PC-9 (cell line): ENCODE results near the gene ZNRF1. TPM values are rescaled to one million over a fixed set of nuclear protein-coding genes. Genes with fewer than 3 reads are reported as not detected.

Experiments used
- BruUV-seq: library from RNA; stranded (reverse); fragments of 400-500 nt; replicated peaks from 2 replicates; lab custom pipeline; 2021; lab: Mats Ljungman, UMichigan
- CTCF ChIA-PET: fragments of 300-600 bp; sonication (Branson Sonifier 250); formaldehyde crosslinking; loops from one replicate; lab custom pipeline; 2022; ENCODE audit warnings: antibody characterized with exemption; lab: Charles Lee
- POLR2A ChIA-PET: fragments of 300-600 bp; sonication (Branson Sonifier 250); formaldehyde crosslinking; loops from one replicate; lab custom pipeline; 2022; ENCODE audit warnings: antibody characterized with exemption; ENCODE audit not compliant: unreplicated experiment; lab: Charles Lee
- DNase-seq, 2 experiments: peaks; one replicate each; pipeline versions ENCODE4 v3.0.0 to v3.0.0-alpha.2; 2015 to 2022; ENCODE audit warnings: mixed read lengths in 1 of 2
- H2AFZ ChIP-seq: fragments of 200-600 bp; sonication (generic); 2 replicates; pipeline ENCODE4 v1.8.1; 2017; ENCODE audit warnings: antibody characterized with exemption
- H3F3A ChIP-seq: fragments of 200-600 bp; sonication (generic); 2 replicates; pipeline ENCODE4 v1.8.1; 2017; ENCODE audit warnings: antibody characterized with exemption, mild to moderate bottlenecking, low read depth; ENCODE audit not compliant: insufficient read depth
- H3K27ac ChIP-seq: fragments of 200-600 bp; sonication (generic); 2 replicates; pipeline ENCODE4 v1.6.1; 2016; ENCODE audit warnings: mixed run types
- H3K27me3 ChIP-seq: fragments of 200-600 bp; sonication (generic); 2 replicates; pipeline ENCODE4 v1.6.1; 2016; ENCODE audit warnings: low read depth, mixed run types; ENCODE audit not compliant: insufficient read depth
- H3K36me3 ChIP-seq: fragments of 200-600 bp; sonication (generic); 2 replicates; pipeline ENCODE4 v1.6.1; 2016; ENCODE audit warnings: low read depth, mixed run types
- H3K4me1 ChIP-seq: fragments of 200-600 bp; sonication (generic); replicated peaks from 2 replicates; pipeline ENCODE4 v1.6.1; 2016; ENCODE audit warnings: mixed run types; ENCODE audit not compliant: insufficient read depth
- H3K4me2 ChIP-seq: fragments of 200-600 bp; sonication (generic); 2 replicates; pipeline ENCODE4 v1.6.1; 2017; ENCODE audit warnings: mixed run types
- H3K4me3 ChIP-seq: fragments of 200-600 bp; sonication (generic); 2 replicates; pipeline ENCODE4 v1.6.1; 2016; ENCODE audit warnings: mixed run types
- H3K79me2 ChIP-seq: fragments of 200-600 bp; sonication (generic); 2 replicates; pipeline ENCODE4 v1.6.1; 2017; ENCODE audit warnings: low read depth, mixed run types
- H3K9me2 ChIP-seq: fragments of 200-600 bp; sonication (generic); 2 replicates; pipeline ENCODE4 v1.8.1; 2017; ENCODE audit warnings: mild to moderate bottlenecking; ENCODE audit not compliant: insufficient read depth
- H3K9me3 ChIP-seq: fragments of 200-600 bp; sonication (generic); 2 replicates; pipeline ENCODE4 v1.8.1; 2016; ENCODE audit warnings: low read depth; ENCODE audit not compliant: insufficient read depth
- H4K20me1 ChIP-seq: fragments of 200-600 bp; sonication (generic); 2 replicates; pipeline ENCODE4 v1.8.1; 2017; ENCODE audit not compliant: insufficient read depth
- EZH2 ChIP-seq: fragments of 200-600 bp; sonication (generic); IDR thresholded peaks from 2 replicates; pipeline ENCODE4 v1.8.0; 2017; ENCODE audit warnings: antibody characterized with exemption, low read depth
- intact Hi-C: fragments of 100-400 bp; cut with micrococcal nuclease; formaldehyde crosslinking; loops from one replicate; pipeline ENCODE4 v1.10.0; 2022; ENCODE audit not compliant: unreplicated experiment
- total RNA-seq: library from RNA; stranded (reverse); gene quantifications from 2 replicates; pipeline ENCODE4 v1.2.3, GENCODE V29; 2021
- TF ChIP-seq, protein P1 (sequence below): fragments of 200-600 bp; sonication (generic); conservative IDR thresholded peaks from 2 replicates; pipeline ENCODE4 v1.6.1; 2017; ENCODE audit warnings: mixed run types, antibody characterized with exemption, mild to moderate bottlenecking, moderate library complexity

The ZNRF1 gene
- total RNA-seq, 1 experiment from 2014 or later: 64.4 TPM

DNA sequence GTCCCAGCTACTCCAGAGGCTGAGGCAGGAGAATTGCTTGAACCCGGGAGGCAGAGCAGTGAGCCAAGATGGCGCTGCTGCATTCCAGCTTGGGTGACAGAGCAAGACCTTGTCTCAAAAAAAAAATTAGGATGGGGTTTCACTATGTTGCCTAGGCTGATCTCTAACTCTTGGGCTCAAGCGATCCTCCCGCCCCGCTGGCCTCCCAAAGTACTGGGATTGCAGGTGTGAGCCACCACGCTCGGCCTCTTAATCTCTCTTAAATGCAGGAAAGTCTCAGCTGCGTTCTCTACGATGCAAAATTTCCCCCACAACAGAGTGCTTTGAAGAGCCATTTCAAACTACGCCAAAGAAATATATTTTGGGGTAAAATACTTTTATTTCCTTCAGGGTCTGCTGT, 8.0 kb upstream of the ZNRF1 start:
- H4K20me1 ChIP-seq: no peaks in the 10 kb centered on the region
- H3K79me2 ChIP-seq: no peaks in the 10 kb centered on the region
- peaks cover 3% of the 10 kb centered on the region; the same call in 1 of the 2 replicates for H3F3A ChIP-seq
- no TSS peak for BruUV-seq
- H3K27me3 ChIP-seq: no peaks in the 10 kb centered on the region
- POLR2A ChIA-PET: no interaction called here
- no peaks in the 10 kb centered on the region for H3K9me2 ChIP-seq
- intact Hi-C loops: loop anchor here (10.0 kb wide), 1 partner anchor 286 kb away; the partner anchor contains the start of gene MLKL
- H2AFZ ChIP-seq: no peak overlapping the region
- 0 out of 2 replicates have a peak, but pooled peaks cover 8% of the 10 kb centered on the region for H3K4me1 ChIP-seq
- H3K36me3 ChIP-seq: no peaks in the 10 kb centered on the region
- DNase-seq: no peak
- H3K9me3 ChIP-seq: no peaks in the 10 kb centered on the region
- H3K27ac ChIP-seq: no peak overlapping the region
- no peak overlapping the region for H3K4me3 ChIP-seq
- CTCF ChIA-PET: no interaction called here
- TF ChIP-seq, protein P1, sequence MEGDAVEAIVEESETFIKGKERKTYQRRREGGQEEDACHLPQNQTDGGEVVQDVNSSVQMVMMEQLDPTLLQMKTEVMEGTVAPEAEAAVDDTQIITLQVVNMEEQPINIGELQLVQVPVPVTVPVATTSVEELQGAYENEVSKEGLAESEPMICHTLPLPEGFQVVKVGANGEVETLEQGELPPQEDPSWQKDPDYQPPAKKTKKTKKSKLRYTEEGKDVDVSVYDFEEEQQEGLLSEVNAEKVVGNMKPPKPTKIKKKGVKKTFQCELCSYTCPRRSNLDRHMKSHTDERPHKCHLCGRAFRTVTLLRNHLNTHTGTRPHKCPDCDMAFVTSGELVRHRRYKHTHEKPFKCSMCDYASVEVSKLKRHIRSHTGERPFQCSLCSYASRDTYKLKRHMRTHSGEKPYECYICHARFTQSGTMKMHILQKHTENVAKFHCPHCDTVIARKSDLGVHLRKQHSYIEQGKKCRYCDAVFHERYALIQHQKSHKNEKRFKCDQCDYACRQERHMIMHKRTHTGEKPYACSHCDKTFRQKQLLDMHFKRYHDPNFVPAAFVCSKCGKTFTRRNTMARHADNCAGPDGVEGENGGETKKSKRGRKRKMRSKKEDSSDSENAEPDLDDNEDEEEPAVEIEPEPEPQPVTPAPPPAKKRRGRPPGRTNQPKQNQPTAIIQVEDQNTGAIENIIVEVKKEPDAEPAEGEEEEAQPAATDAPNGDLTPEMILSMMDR: no peak
- H3K4me2 ChIP-seq: no peak overlapping the region

DNA sequence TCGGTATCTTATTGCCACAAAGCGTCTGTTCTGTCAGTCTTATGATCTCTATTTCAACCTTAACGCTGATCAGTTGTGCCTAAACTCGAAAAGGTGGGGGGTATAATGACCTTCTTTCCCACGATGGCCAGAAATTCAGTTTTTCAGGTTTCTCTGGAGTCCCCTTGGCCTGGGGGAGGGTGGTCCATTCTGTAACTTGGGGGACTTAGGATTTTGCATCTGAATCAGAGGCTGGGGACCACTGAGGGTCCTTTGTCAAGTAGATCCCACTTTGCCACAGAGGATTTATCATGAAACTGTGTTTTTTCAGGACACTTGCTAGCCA, 7.6 kb upstream of the ZNRF1 start:
- Histone ChIP-seq H3K4me2 (no peak overlapping the region), H3K36me3 (no peaks in the 10 kb centered on the region), H3K9me3 (no peaks in the 10 kb centered on the region), H3K79me2 (no peaks in the 10 kb centered on the region), H3K4me3 (no peak overlapping the region), H2AFZ (no peak overlapping the region), H4K20me1 (no peaks in the 10 kb centered on the region), H3K27ac (no peak overlapping the region), H3F3A (peaks cover 4% of the 10 kb centered on the region; the same call in 1 of the 2 replicates), H3K27me3 (no peaks in the 10 kb centered on the region), H3K9me2 (no peaks in the 10 kb centered on the region), H3K4me1 (0 out of 2 replicates have a peak, but pooled peaks cover 5% of the 10 kb centered on the region)
- TF ChIP-seq, protein P1: no peak
- CTCF ChIA-PET: no interaction called here
- no TSS peak for BruUV-seq
- DNase-seq: no peak
- intact Hi-C loops: loop anchor here (10.0 kb wide), 1 partner anchor 286 kb away; the partner anchor contains the start of gene MLKL
- POLR2A ChIA-PET: no interaction called here

DNA sequence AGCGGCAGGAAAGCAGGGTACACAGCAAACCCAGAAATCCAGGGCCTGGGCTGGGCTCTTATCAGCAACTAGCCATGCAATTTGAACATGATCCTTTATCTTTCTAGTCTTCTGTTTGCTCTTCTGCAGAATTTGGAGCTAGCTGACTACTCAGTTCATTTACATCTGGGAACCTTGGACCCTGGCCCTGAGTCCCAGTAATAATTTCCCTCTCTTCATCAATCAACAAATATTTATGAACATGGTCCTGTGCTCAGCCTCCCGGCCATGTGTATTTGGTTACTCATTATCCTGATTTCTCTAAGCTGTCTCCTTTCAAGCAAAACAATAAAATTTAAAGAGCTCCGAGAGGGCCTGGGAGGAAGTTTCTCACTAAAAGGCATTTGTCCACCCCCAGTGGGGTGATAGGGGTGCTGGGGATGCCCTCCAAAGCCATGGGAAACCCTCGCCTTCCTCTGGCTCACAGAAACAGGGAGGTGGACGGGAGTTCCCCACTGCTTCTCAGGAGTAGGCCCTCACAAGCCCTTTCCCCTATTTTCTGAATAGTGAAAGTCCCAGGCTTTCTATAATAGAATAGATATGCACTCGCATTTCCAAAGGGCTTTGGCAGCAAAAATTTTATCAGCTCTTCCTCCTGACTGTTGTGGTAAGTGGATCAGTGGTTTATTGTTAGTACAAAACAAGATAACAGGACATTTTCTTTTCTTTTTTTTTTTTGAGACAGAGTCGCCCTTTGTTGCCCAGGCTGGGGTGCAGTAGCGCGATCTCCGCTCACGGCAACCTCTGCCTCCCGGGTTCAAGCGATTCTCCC, 7.0 kb upstream of the ZNRF1 start:
- Histone ChIP-seq H3F3A (peaks cover 9% of the 10 kb centered on the region), H4K20me1 (no peaks in the 10 kb centered on the region), H3K9me3 (no peaks in the 10 kb centered on the region), H3K4me1 (peaks cover 4% of the 10 kb centered on the region), H3K27ac (no peak overlapping the region), H3K27me3 (no peaks in the 10 kb centered on the region), H3K4me3 (no peak overlapping the region), H3K4me2 (no peak overlapping the region), H3K36me3 (no peaks in the 10 kb centered on the region), H3K9me2 (no peaks in the 10 kb centered on the region), H3K79me2 (no peaks in the 10 kb centered on the region), H2AFZ (no peak overlapping the region)
- TF ChIP-seq EZH2: no peak
- TF ChIP-seq, protein P1: no peak
- CTCF ChIA-PET: no interaction called here
- DNase-seq: no peak
- intact Hi-C loops: loop anchor here (10.0 kb wide), 1 partner anchor 287 kb away; the partner anchor contains the start of gene MLKL
- no TSS peak for BruUV-seq
- POLR2A ChIA-PET: no interaction called here
